Caki2 (cell line): ENCODE results near the gene ZNF346. TPM values are rescaled to one million over a fixed set of nuclear protein-coding genes. Genes with fewer than 3 reads are reported as not detected.
A peak's percentile ranks its signal among the peaks of the same experiment; 100 is the strongest.
"Not testable (repeated sequence)": the region's sequence is repeated elsewhere in the genome, so short reads cannot be mapped to it uniquely, and the experiment has no call there.

ENCODE experiments used
- DNase-seq: peaks from one replicate; pipeline ENCODE4 v3.0.0-alpha.2; 2015; ENCODE audit warnings: low read depth
- in situ Hi-C: cut with HindIII; loops from 2 replicates; pipeline ENCODE4 v1.10.0; 2016; ENCODE audit warnings: low sequenced_read_pairs, low pct_unique_long_range_greater_than_20kb, mixed read lengths
- total RNA-seq: library from RNA; depleted of rRNA; stranded (reverse); fragments of >200 nt; shearing (Covaris generic); gene quantifications from 2 replicates; pipeline ENCODE4 v1.2.3, GENCODE V29; 2014; ENCODE audit warnings: low replicate concordance; rRNA removed

Gene ZNF346
- 23.8 and 26.0 TPM in 2 replicates for total RNA-seq

- in situ Hi-C loops: no loop called here
- peak; percentile 86 for DNase-seq
Observed at GRCh38 chr5:177022386-177023302, at the start of gene ZNF346. Gene ZNF346 (plus strand): TSS chr5:177022696. CDS start chr5:177022739, 43 bp downstream.

GRCh38 chr5:176979669-176980068, 42.8 kb upstream of the ZNF346 start:
- no peak for DNase-seq
- in situ Hi-C loops: no loop called here

GRCh38 chr5:176980818-176981217, 41.7 kb upstream of the ZNF346 start:
- no peak for DNase-seq
- in situ Hi-C loops: no loop called here

GRCh38 chr5:176983112-176983511, 39.4 kb upstream of the ZNF346 start:
- in situ Hi-C loops, DNase-seq: not testable (repeated sequence)

GRCh38 chr5:176983593-176983992, 38.9 kb upstream of the ZNF346 start:
- DNase-seq, in situ Hi-C loops: not testable (repeated sequence)

- in situ Hi-C loops, DNase-seq: not testable (repeated sequence)
Observed at GRCh38 chr5:176984176-176984575, 38.3 kb upstream of the ZNF346 start.

- no peak for DNase-seq
- in situ Hi-C loops: no loop called here
Observed at GRCh38 chr5:176985516-176985915, 37.0 kb upstream of the ZNF346 start.

- no peak for DNase-seq
- in situ Hi-C loops: no loop called here
Observed at GRCh38 chr5:176986280-176986679, 36.2 kb upstream of the ZNF346 start.

GRCh38 chr5:176987583-176987982, 34.9 kb upstream of the ZNF346 start:
- in situ Hi-C loops: no loop called here

GRCh38 chr5:176993081-176993480, 29.4 kb upstream of the ZNF346 start:
- in situ Hi-C loops: not testable (repeated sequence)

More at GRCh38 chr5:176987583-176987982, 34.9 kb upstream of the ZNF346 start:
- no peak for DNase-seq

GRCh38 chr5:176994460-176995121, 27.9 kb upstream of the ZNF346 start:
- in situ Hi-C loops: no loop called here
- DNase-seq: peak; percentile 74

More at GRCh38 chr5:176993081-176993480, 29.4 kb upstream of the ZNF346 start:
- DNase-seq: not testable (repeated sequence)

- DNase-seq: no peak
- in situ Hi-C loops: no loop called here
Observed at GRCh38 chr5:176995122-176995490, 27.4 kb upstream of the ZNF346 start.

GRCh38 chr5:176995896-176996767, 26.4 kb upstream of the ZNF346 start:
- DNase-seq: peak; percentile 33
- in situ Hi-C loops: no loop called here

- in situ Hi-C loops: no loop called here
- no peak for DNase-seq
Observed at GRCh38 chr5:176996780-176997179, 25.7 kb upstream of the ZNF346 start.

- no peak for DNase-seq
- in situ Hi-C loops: no loop called here
Observed at GRCh38 chr5:176998828-176999227, 23.7 kb upstream of the ZNF346 start.

- in situ Hi-C loops, DNase-seq: not testable (repeated sequence)
Observed at GRCh38 chr5:176999526-176999925, 23.0 kb upstream of the ZNF346 start.

- in situ Hi-C loops: no loop called here
- DNase-seq: no peak
Observed at GRCh38 chr5:177003649-177004048, 18.8 kb upstream of the ZNF346 start.

GRCh38 chr5:177004961-177005360, 17.5 kb upstream of the ZNF346 start:
- in situ Hi-C loops: no loop called here
- no peak for DNase-seq
